ENCODE results near the gene SLC22A17. TPM values are rescaled to one million over a fixed set of nuclear protein-coding genes. Genes with fewer than 3 reads are reported as not detected.

SLC22A17 gene
- total and polyA plus RNA-seq, 2 of the 8 experiments (the other 6 are each of a cell fraction or from before 2014, with no cell fraction given), result 43.0 to 49.0 TPM

DNA sequence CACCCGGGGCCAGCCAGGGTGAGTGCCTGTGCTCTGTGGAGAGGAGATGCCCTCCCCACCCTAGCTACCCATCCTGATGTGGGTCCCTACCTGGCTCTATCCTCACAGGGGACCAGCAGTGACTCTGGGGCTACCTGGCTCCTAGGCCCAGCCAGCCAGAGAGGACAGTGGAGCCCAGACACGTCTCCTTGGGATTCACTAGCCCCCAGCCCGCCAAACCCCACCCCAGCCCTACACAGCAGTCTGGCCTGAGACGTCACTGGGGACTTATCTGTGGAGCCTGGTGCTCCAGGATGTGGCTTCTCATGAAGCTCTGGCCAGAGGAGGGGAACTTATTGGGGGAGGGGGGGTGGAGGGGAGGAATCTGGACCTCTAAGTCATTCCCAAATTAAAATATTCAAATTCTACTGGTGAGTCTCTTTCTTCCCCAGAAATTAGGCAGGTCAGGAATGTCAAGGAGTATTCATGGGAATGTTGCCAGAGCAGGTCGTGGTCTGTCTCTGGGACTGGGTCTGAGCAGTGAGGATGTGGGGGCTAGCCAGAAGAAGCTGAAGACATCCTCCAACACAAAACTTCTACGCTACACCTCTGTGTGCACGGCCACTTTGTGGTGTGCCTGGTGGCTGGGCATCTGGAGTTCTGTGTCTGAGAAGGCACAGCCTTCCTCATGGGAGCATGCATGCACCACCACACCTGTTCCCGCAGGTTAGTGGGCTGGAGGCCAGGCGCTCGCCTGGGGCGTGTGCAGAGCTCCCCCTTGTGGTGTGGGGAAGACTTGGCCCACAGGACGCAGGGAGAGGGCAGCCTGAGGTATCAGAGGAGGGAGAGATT lies 26.9 kb upstream of the SLC22A17 start (continued):
- TF ChIP-seq, protein P1, sequence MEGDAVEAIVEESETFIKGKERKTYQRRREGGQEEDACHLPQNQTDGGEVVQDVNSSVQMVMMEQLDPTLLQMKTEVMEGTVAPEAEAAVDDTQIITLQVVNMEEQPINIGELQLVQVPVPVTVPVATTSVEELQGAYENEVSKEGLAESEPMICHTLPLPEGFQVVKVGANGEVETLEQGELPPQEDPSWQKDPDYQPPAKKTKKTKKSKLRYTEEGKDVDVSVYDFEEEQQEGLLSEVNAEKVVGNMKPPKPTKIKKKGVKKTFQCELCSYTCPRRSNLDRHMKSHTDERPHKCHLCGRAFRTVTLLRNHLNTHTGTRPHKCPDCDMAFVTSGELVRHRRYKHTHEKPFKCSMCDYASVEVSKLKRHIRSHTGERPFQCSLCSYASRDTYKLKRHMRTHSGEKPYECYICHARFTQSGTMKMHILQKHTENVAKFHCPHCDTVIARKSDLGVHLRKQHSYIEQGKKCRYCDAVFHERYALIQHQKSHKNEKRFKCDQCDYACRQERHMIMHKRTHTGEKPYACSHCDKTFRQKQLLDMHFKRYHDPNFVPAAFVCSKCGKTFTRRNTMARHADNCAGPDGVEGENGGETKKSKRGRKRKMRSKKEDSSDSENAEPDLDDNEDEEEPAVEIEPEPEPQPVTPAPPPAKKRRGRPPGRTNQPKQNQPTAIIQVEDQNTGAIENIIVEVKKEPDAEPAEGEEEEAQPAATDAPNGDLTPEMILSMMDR (IDR thresholded peaks at IDR 0.05; ENCODE audit: control extremely low read depth in 1 of 3, insufficient read depth in 1 of 3, low read depth in 1 of 3, low read length in 3 of 3), result peak; percentile 92 to 97 (median 95)
- TF ChIP-seq RAD21 (IDR thresholded peaks at IDR 0.05 in 1 of 2, conservative IDR thresholded peaks at IDR 0.05 in 1 of 2; ENCODE audit: low read depth in 2 of 2, low read length in 2 of 2) (peak; percentile 95), KDM4A (IDR thresholded peaks at IDR 0.05; ENCODE audit: low read depth, low read length, severe bottlenecking) (no peak), EGR1 (IDR thresholded peaks at IDR 0.05; ENCODE audit: borderline replicate concordance, low read depth, low read length) (no peak), TAF1 (IDR thresholded peaks at IDR 0.05; ENCODE audit: low read depth, low read length) (no peak)
- TF ChIP-seq, protein P2, sequence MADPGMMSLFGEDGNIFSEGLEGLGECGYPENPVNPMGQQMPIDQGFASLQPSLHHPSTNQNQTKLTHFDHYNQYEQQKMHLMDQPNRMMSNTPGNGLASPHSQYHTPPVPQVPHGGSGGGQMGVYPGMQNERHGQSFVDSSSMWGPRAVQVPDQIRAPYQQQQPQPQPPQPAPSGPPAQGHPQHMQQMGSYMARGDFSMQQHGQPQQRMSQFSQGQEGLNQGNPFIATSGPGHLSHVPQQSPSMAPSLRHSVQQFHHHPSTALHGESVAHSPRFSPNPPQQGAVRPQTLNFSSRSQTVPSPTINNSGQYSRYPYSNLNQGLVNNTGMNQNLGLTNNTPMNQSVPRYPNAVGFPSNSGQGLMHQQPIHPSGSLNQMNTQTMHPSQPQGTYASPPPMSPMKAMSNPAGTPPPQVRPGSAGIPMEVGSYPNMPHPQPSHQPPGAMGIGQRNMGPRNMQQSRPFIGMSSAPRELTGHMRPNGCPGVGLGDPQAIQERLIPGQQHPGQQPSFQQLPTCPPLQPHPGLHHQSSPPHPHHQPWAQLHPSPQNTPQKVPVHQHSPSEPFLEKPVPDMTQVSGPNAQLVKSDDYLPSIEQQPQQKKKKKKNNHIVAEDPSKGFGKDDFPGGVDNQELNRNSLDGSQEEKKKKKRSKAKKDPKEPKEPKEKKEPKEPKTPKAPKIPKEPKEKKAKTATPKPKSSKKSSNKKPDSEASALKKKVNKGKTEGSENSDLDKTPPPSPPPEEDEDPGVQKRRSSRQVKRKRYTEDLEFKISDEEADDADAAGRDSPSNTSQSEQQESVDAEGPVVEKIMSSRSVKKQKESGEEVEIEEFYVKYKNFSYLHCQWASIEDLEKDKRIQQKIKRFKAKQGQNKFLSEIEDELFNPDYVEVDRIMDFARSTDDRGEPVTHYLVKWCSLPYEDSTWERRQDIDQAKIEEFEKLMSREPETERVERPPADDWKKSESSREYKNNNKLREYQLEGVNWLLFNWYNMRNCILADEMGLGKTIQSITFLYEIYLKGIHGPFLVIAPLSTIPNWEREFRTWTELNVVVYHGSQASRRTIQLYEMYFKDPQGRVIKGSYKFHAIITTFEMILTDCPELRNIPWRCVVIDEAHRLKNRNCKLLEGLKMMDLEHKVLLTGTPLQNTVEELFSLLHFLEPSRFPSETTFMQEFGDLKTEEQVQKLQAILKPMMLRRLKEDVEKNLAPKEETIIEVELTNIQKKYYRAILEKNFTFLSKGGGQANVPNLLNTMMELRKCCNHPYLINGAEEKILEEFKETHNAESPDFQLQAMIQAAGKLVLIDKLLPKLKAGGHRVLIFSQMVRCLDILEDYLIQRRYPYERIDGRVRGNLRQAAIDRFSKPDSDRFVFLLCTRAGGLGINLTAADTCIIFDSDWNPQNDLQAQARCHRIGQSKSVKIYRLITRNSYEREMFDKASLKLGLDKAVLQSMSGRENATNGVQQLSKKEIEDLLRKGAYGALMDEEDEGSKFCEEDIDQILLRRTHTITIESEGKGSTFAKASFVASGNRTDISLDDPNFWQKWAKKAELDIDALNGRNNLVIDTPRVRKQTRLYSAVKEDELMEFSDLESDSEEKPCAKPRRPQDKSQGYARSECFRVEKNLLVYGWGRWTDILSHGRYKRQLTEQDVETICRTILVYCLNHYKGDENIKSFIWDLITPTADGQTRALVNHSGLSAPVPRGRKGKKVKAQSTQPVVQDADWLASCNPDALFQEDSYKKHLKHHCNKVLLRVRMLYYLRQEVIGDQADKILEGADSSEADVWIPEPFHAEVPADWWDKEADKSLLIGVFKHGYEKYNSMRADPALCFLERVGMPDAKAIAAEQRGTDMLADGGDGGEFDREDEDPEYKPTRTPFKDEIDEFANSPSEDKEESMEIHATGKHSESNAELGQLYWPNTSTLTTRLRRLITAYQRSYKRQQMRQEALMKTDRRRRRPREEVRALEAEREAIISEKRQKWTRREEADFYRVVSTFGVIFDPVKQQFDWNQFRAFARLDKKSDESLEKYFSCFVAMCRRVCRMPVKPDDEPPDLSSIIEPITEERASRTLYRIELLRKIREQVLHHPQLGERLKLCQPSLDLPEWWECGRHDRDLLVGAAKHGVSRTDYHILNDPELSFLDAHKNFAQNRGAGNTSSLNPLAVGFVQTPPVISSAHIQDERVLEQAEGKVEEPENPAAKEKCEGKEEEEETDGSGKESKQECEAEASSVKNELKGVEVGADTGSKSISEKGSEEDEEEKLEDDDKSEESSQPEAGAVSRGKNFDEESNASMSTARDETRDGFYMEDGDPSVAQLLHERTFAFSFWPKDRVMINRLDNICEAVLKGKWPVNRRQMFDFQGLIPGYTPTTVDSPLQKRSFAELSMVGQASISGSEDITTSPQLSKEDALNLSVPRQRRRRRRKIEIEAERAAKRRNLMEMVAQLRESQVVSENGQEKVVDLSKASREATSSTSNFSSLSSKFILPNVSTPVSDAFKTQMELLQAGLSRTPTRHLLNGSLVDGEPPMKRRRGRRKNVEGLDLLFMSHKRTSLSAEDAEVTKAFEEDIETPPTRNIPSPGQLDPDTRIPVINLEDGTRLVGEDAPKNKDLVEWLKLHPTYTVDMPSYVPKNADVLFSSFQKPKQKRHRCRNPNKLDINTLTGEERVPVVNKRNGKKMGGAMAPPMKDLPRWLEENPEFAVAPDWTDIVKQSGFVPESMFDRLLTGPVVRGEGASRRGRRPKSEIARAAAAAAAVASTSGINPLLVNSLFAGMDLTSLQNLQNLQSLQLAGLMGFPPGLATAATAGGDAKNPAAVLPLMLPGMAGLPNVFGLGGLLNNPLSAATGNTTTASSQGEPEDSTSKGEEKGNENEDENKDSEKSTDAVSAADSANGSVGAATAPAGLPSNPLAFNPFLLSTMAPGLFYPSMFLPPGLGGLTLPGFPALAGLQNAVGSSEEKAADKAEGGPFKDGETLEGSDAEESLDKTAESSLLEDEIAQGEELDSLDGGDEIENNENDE (IDR thresholded peaks at IDR 0.05; ENCODE audit: insufficient replicate concordance, low read length), result no peak

All from H1 (cell line).